D721Med (cell line): ENCODE data around the gene ALDH1A3.

Source experiments
- DNase-seq: peaks from one replicate; pipeline ENCODE4 v3.0.0; 2011; ENCODE audit warnings: low spot score; ENCODE audit not compliant: insufficient read length
- FAIRE-seq: peaks from 2 replicates; lab custom pipeline; 2011; peaks lifted over from hg19 to GRCh38; lab: Jason Lieb, UNC
- TF ChIP-seq, protein P1 (sequence below): IDR thresholded peaks from 2 replicates; pipeline ENCODE4 v1.5.1; 2012; ENCODE audit warnings: mild to moderate bottlenecking, control low read depth; ENCODE audit not compliant: insufficient read depth; ENCODE audit errors: missing control alignments

The ALDH1A3 gene

DNA sequence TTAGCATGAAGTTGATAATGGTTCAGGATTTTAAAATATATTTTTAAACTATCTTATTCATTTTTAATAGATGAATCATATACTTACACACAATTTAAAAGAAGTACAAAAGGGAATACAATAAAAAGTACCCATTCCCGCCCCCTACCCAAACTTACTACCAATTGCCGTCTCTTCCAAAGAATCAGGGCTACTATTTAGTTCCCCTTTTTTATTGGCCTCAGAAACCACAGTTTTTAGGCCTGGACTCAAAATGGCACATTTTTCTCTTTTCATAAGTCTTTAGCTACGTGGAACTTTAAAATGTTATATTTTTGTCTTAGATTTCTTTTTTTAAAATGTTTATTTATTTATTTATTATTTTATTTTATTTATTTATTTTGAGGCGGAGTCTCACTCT is 57.5 kb downstream of the ALDH1A3 start:
- TF ChIP-seq, protein P1, sequence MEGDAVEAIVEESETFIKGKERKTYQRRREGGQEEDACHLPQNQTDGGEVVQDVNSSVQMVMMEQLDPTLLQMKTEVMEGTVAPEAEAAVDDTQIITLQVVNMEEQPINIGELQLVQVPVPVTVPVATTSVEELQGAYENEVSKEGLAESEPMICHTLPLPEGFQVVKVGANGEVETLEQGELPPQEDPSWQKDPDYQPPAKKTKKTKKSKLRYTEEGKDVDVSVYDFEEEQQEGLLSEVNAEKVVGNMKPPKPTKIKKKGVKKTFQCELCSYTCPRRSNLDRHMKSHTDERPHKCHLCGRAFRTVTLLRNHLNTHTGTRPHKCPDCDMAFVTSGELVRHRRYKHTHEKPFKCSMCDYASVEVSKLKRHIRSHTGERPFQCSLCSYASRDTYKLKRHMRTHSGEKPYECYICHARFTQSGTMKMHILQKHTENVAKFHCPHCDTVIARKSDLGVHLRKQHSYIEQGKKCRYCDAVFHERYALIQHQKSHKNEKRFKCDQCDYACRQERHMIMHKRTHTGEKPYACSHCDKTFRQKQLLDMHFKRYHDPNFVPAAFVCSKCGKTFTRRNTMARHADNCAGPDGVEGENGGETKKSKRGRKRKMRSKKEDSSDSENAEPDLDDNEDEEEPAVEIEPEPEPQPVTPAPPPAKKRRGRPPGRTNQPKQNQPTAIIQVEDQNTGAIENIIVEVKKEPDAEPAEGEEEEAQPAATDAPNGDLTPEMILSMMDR = no peak
- FAIRE-seq = no peak
- no peak for DNase-seq

DNA sequence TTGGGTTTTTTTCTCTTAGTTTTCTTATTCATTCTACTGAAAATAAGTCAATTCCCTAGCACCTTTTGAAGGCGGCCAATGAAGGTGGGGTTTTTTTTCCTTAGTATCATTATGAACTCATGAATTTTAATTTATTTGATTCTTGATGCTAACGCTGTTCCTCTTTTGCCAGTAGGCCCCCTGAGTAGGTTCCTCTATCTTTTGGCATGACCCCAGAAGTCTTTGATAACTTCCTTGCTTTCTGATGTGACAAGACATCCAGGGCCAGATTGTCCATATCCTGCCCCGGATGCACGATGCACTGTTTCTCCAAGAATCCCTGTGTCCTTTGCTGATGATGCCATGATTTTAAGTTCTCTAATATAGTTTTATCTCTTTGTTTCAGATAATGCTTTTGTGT is 60.2 kb downstream of the ALDH1A3 start:
- TF ChIP-seq, protein P1 = no peak
- DNase-seq (no peak), FAIRE-seq (no peak)

DNA sequence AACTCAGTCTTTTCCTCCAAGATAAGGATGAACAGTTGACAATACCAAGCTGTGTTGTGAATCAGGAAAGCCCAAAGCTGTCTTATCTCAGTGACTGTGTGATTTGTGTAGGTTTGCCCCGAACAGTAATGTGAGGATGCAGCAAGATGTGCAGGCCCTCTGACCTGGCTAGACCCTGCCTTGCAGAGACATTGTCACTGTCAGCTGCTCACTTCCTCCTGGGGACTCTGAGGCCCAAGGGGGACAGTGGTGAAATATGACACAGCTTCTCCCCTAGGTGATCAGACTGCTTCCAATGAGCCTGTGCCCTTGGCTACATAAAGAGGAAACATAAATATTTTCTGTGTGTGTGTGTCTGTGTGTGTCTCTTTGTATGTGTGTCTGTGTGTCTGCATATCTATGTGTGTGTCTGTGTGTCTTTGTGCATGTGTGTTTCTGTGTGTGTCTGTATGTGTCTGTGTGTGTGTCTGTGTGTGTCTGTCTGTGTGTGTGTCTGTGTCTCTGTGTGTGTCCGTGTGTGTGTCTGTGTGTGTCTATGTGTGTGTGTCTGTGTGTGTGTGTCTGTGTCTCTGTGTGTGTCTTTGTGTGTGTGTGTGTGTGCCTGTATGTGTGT is 61.2 kb downstream of the ALDH1A3 start:
- FAIRE-seq (no peak), DNase-seq (no peak)
- TF ChIP-seq, protein P1 = no peak

DNA sequence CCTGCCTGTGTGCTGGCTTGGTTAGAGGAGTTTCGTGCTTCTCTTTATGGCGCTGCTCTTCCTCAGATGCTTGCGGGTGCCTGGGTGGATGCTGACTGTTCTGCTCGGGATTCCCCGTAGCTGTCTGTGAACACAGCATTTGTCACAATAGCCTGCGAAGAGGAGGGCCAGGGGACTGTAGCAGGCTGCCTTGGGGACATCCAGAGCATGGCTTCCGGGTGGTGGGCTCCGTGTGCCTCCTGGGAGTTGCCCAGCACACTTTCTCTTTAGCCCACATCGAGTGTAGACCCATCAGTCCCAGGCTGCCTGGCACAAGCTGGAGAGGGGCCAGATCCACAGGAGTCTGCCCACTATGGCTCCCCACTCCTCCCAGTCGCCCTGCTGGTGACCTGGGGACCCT is 61.9 kb downstream of the ALDH1A3 start:
- TF ChIP-seq, protein P1 = no peak
- FAIRE-seq (no peak), DNase-seq (no peak)

DNA sequence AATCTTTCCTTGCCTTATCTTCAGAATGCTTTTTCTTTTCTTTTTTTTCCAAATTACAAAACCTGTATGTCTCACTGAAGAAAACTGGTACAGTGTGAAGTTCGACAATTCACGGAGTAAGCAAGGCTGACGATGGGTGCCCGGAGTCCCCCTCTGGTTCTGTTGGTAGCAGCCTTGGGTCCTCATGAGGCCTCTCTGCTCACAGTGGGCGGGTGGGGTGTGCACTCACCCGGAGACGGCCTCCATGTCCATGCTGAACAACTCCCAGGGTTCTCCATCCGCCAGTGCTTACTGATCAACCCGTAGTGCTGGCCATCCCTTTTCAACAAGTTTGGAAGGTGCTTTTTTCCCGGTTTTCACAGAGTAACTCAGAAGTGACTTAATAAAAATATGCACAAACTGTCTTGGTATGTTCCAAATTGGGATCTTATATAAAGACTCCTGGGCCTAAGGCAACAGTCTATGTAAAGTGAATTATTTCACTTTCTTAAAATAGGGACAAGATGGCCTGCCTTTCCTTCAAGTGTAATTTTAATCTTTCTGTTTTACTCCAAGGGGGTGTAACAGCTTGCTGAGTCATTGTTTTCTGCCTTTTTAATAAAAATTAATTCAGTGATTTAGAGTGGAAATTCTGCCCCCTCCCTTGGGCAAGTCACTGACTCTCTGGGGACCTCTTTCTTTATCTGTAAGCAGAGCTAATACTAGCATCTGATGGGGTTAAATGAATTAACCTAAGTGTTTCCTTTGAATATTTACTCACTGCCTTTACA is 63.2 kb downstream of the ALDH1A3 start:
- FAIRE-seq = no peak
- TF ChIP-seq, protein P1 = no peak
- DNase-seq = no peak

DNA sequence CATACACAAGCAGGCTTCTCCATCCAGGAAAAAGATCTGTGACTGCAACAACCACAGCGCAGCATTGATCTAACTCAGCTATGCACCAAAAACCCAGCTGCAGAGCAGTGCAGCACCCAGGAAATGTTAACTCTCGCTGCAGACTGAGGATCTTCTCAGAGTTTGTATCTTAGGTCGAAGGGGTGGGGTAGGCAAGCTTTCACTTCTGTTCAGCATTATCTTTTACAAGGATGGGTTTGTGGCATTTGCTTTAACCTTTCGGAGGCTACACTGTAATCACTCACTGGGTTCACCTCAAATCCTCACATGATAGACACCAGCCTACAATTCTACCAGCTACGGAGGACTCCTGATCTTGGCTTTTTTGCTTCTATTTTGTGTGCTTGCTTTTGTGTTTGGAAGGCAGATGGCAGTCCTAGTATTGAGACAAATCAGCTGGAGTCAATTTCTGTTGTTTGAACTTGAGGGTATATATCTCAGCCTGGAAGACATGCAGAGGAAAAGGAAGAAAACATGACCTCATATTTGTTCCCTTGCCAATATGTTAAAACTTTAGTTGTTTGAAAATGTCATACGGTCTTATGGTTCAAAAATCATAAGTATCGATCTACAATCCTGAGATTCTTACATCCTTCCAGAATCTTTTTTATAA is 64.7 kb downstream of the ALDH1A3 start:
- no peak for FAIRE-seq
- TF ChIP-seq, protein P1 = no peak
- no peak for DNase-seq
